ENCODE measurements around the gene BDKRB2.

DNA sequence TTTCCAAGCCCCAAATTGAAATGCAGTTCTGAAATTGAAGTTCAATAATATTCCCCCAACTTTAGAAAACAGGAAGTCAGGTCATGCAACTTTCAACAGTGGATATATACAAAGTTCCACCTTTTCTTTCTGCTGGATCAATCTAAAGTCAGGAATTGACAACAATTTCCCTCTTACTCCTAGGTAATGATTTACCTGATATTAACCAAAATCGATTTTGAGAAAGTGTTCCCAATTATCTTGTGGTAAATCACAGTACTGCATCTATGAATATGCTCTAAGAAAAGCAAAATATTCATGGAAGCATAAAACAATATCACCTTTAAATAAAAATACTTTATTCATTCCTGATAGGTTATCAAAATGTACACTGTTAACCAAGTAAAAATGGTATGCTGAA, 79.8 kb downstream of the BDKRB2 start:
- TF ChIP-seq, protein P1, sequence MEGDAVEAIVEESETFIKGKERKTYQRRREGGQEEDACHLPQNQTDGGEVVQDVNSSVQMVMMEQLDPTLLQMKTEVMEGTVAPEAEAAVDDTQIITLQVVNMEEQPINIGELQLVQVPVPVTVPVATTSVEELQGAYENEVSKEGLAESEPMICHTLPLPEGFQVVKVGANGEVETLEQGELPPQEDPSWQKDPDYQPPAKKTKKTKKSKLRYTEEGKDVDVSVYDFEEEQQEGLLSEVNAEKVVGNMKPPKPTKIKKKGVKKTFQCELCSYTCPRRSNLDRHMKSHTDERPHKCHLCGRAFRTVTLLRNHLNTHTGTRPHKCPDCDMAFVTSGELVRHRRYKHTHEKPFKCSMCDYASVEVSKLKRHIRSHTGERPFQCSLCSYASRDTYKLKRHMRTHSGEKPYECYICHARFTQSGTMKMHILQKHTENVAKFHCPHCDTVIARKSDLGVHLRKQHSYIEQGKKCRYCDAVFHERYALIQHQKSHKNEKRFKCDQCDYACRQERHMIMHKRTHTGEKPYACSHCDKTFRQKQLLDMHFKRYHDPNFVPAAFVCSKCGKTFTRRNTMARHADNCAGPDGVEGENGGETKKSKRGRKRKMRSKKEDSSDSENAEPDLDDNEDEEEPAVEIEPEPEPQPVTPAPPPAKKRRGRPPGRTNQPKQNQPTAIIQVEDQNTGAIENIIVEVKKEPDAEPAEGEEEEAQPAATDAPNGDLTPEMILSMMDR (conservative IDR thresholded peaks at IDR 0.05; ENCODE audit: low read length): no peak
- TF ChIP-seq EZH2phosphoT487 (IDR thresholded peaks at IDR 0.05; ENCODE audit: borderline replicate concordance): no peak

Measured in Loucy (cell line).